GM12801 (cell line): ENCODE results near the gene OR10K2.

Experiments used
- CTCF ChIP-seq: IDR thresholded peaks from one replicate; pipeline ENCODE4 v1.5.1; 2011; ENCODE audit warnings: control low read depth; ENCODE audit not compliant: insufficient read length; ENCODE audit errors: extremely low read depth

Gene OR10K2

GRCh38 chr1:158396646-158397045, 29.4 kb downstream of the OR10K2 start:
- TF ChIP-seq CTCF = no peak

- no peak for TF ChIP-seq CTCF
These were observed 32.6 kb downstream of the OR10K2 start for GRCh38 chr1:158393476-158393875.

- no peak for TF ChIP-seq CTCF
These were observed 34.9 kb downstream of the OR10K2 start for GRCh38 chr1:158391099-158391498.

- no peak for TF ChIP-seq CTCF
These were observed 35.7 kb downstream of the OR10K2 start for GRCh38 chr1:158390331-158390730.

- TF ChIP-seq CTCF = no peak
These were observed 51.2 kb downstream of the OR10K2 start for GRCh38 chr1:158374860-158375259.

GRCh38 chr1:158371188-158371953, 54.7 kb downstream of the OR10K2 start:
- no peak for TF ChIP-seq CTCF
